CD4-positive, alpha-beta memory T cell (primary cell): ENCODE measurements around the gene CELF3. TPM values are rescaled to one million over a fixed set of nuclear protein-coding genes. Genes with fewer than 3 reads are reported as not detected.

ENCODE experiments used
- CTCF ChIA-PET: fragments of 350-600 bp; sonication (Branson Sonifier 250); formaldehyde crosslinking; loops from one replicate; lab custom pipeline; 2021; ENCODE audit warnings: inconsistent platforms; ENCODE audit not compliant: partially characterized antibody; lab: Charles Lee
- POLR2A ChIA-PET: fragments of 350-600 bp; sonication (Branson Sonifier 250); formaldehyde crosslinking; loops from one replicate; lab custom pipeline; 2021; ENCODE audit not compliant: partially characterized antibody; lab: Charles Lee
- DNase-seq, 5 donors: peaks; one replicate each; pipeline versions ENCODE4 v3.0.0 to v3.0.0-alpha.2; 2020 to 2022; ENCODE audit warnings: mixed read lengths in 1 of 5
- H3K27ac ChIP-seq: one replicate; pipeline ENCODE4 v1.7.0; 2013; ENCODE audit warnings: low read depth, low read length
- H3K27me3 ChIP-seq: 2 replicates; pipeline ENCODE4 v1.7.0; 2013; ENCODE audit warnings: mild to moderate bottlenecking, low read length, moderate library complexity; ENCODE audit not compliant: insufficient read depth
- H3K36me3 ChIP-seq: 2 replicates; pipeline ENCODE4 v1.7.0; 2013; ENCODE audit warnings: mild to moderate bottlenecking, low read length, moderate library complexity; ENCODE audit not compliant: insufficient read depth
- H3K4me1 ChIP-seq: 2 replicates; pipeline ENCODE4 v1.7.0; 2013; ENCODE audit warnings: mild to moderate bottlenecking, low read length, moderate library complexity; ENCODE audit not compliant: insufficient read depth
- H3K4me3 ChIP-seq, 2 donors: one replicate each; pipeline ENCODE4 v1.7.0; 2013; ENCODE audit warnings: low read length in 2 of 2, mild to moderate bottlenecking in 1 of 2
- H3K9me3 ChIP-seq, 2 donors: one replicate each; pipeline ENCODE4 v1.7.0; 2013; ENCODE audit warnings: low read length in 2 of 2, control low read depth in 1 of 2; ENCODE audit not compliant: control insufficient read depth in 1 of 2
- H3K27ac Mint-ChIP-seq, 7 donors: one replicate each; pipeline ENCODE4 v1.8.0; 2020 to 2021; ENCODE audit warnings: mixed read lengths in 7 of 7, mild to moderate bottlenecking in 6 of 7, inconsistent platforms in 3 of 7, moderate library complexity in 3 of 7
- H3K27me3 Mint-ChIP-seq, 2 donors: one replicate each; pipeline ENCODE4 v1.8.0; 2020 to 2021; ENCODE audit warnings: mixed read lengths in 2 of 2
- H3K36me3 Mint-ChIP-seq, 2 donors: one replicate each; pipeline ENCODE4 v1.8.0; 2020 to 2021; ENCODE audit warnings: mixed read lengths in 2 of 2, inconsistent platforms in 1 of 2, mild to moderate bottlenecking in 1 of 2
- H3K4me1 Mint-ChIP-seq, 4 donors: one replicate each; pipeline ENCODE4 v1.8.0; 2020 to 2021; ENCODE audit warnings: mixed read lengths in 4 of 4, mild to moderate bottlenecking in 1 of 4
- H3K4me3 Mint-ChIP-seq, 8 donors: one replicate each; pipeline ENCODE4 v1.8.0; 2020 to 2021; ENCODE audit warnings: mixed read lengths in 8 of 8, mild to moderate bottlenecking in 7 of 8, moderate library complexity in 6 of 8, inconsistent platforms in 3 of 8
- H3K9me3 Mint-ChIP-seq, 8 donors: one replicate each; pipeline ENCODE4 v1.8.0; 2020 to 2021; ENCODE audit warnings: mixed read lengths in 8 of 8, mild to moderate bottlenecking in 5 of 8, inconsistent platforms in 3 of 8, moderate library complexity in 1 of 8
- intact Hi-C: fragments of 100-400 bp; cut with micrococcal nuclease; formaldehyde crosslinking; loops from one replicate; pipeline ENCODE4 v1.15.1; 2023
- polyA plus RNA-seq, 2 donors: library from polyadenylated mRNA; unstranded; fragments of 300-500 nt; fragmentation: Illumina TruSeq; gene quantifications; one replicate each; pipeline ENCODE4 v1.2.3, GENCODE V29; 2021
- total RNA-seq, 2 experiments: library from RNA; stranded (reverse); gene quantifications; one replicate each; pipeline ENCODE4 v1.2.3, GENCODE V29; 2021

CELF3 gene
- total and polyA plus RNA-seq, 4 experiments from 2014 or later, result not detected

DNA sequence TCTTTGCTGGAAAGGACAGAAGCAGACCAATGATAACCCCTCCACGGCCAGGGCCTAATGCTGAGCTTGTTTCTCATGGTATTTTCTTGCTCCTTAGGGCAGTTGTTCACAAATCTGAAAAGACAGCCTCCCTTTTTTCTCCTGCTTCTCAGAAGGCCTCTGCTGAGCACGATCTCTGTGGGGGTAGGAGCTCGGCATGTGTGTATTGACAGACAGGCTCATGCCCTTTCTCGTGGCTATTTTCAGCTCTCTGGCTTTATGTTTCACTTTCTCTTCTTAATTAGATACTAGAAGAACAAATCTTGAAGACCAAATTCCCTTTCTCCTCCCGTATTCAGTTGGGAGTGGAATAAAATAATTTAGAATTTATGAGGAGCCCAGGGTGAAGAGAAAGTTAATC is 4.0 kb upstream of the CELF3 start:
- no peaks in the 10 kb centered on the region for H3K9me3 ChIP-seq
- H3K27ac Mint-ChIP-seq, result peak overlapping the region in 6 of 7 donors; percentile 55 to 86 (median 75)
- ChIA-PET CTCF (interaction anchor here (1.2 kb wide), 1 partner anchor 14 kb away, joined by 3 read pairs; no protein-coding TSS in a partner anchor), POLR2A (no interaction called here)
- peaks cover 29 to 45% of the 10 kb centered on the region in 2 donors for H3K27me3 Mint-ChIP-seq
- peak overlapping the region; percentile 54 to 88 (median 78) for H3K4me3 Mint-ChIP-seq
- peak overlapping the region; percentile 25 to 42 for H3K4me3 ChIP-seq
- peaks cover 39% of the 10 kb centered on the region for H3K27me3 ChIP-seq
- H3K4me1 Mint-ChIP-seq, result peaks cover 14 to 36% (median 27%) of the 10 kb centered on the region in 4 donors
- DNase-seq, result no peak
- intact Hi-C loops, result no loop called here
- H3K36me3 ChIP-seq, result no peaks in the 10 kb centered on the region
- peaks cover 27% of the 10 kb centered on the region for H3K4me1 ChIP-seq
- no peaks in the 10 kb centered on the region for H3K9me3 Mint-ChIP-seq
- H3K36me3 Mint-ChIP-seq, result no peaks in the 10 kb centered on the region
- H3K27ac ChIP-seq, result no peak overlapping the region

DNA sequence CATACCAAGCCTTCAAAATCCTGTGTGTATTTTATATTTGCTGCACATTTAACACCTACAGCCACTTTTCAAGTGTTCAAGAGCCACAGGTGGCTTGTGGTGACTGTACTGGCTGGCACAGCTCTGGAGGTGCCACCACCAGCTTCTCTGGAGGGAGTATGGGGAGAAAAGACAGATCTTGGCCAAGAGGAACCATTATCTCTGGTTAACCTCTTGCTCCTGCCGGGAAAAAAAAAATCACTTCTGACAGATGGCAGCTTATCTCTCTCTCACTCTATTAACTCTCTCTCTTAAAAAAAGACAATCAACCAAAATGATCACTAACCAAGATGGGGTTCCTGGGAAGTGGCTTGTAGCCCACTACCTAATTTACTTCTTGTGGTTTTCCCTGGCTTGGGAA is 3.5 kb upstream of the CELF3 start:
- H3K36me3 Mint-ChIP-seq, result no peaks in the 10 kb centered on the region
- peaks cover 29 to 49% of the 10 kb centered on the region in 2 donors for H3K27me3 Mint-ChIP-seq
- Histone ChIP-seq H3K36me3 (no peaks in the 10 kb centered on the region), H3K9me3 (no peaks in the 10 kb centered on the region), H3K27ac (no peak overlapping the region), H3K4me1 (peaks cover 27% of the 10 kb centered on the region), H3K4me3 (no peak overlapping the region), H3K27me3 (peaks cover 39% of the 10 kb centered on the region)
- DNase-seq, result no peak
- CTCF ChIA-PET, result interaction anchor here (1.2 kb wide), 1 partner anchor 15 kb away, joined by 3 read pairs; no protein-coding TSS in a partner anchor
- intact Hi-C loops, result no loop called here
- H3K27ac Mint-ChIP-seq, result peak overlapping the region in 1 of 7 donors; percentile 32
- H3K9me3 Mint-ChIP-seq, result no peaks in the 10 kb centered on the region
- H3K4me3 Mint-ChIP-seq, result peak overlapping the region in 6 of 8 donors; percentile 10 to 84 (median 26)
- POLR2A ChIA-PET, result no interaction called here
- peaks cover 14 to 37% (median 27%) of the 10 kb centered on the region in 4 donors for H3K4me1 Mint-ChIP-seq

GRCh38 chr1:151718666-151719065 is 2.1 kb upstream of the CELF3 start:
- peaks cover 34 to 56% of the 10 kb centered on the region in 2 donors for H3K27me3 Mint-ChIP-seq
- CTCF ChIA-PET, result no interaction called here
- H3K27ac Mint-ChIP-seq, result peak overlapping the region in 1 of 7 donors; percentile 3

DNA sequence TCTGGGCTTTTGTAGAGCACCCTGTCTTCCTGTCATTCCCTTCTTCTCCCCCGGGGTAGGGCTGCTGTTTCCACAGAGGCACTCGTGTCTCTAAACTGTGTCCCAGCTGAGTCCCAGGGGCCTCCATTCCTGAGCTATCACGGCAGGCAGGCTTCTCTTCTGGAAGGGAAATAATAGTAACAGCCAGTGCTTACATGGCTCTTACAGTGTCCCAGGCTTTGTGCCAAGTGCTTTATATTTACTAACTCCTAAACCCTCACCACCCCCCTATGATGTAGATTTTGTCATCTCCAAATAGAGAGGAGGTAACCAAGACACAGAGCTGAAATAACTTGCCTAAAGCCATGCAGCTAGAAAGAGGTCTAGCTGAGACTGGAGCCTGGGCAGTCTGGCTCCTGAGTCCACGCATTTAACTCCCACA is 1.4 kb upstream of the CELF3 start:
- intact Hi-C loops, result no loop called here
- DNase-seq, result no peak
- CTCF ChIA-PET, result no interaction called here
- H3K9me3 Mint-ChIP-seq, result no peaks in the 10 kb centered on the region
- no peaks in the 10 kb centered on the region for H3K9me3 ChIP-seq
- H3K27me3 ChIP-seq, result peaks cover 33% of the 10 kb centered on the region
- H3K36me3 ChIP-seq, result no peaks in the 10 kb centered on the region
- peaks cover 36 to 58% of the 10 kb centered on the region in 2 donors for H3K27me3 Mint-ChIP-seq
- peaks cover 14 to 37% (median 27%) of the 10 kb centered on the region in 4 donors for H3K4me1 Mint-ChIP-seq
- peak overlapping the region in 1 of 7 donors; percentile 13 for H3K27ac Mint-ChIP-seq
- POLR2A ChIA-PET, result no interaction called here
- no peak overlapping the region for H3K4me3 ChIP-seq
- peaks cover 27% of the 10 kb centered on the region for H3K4me1 ChIP-seq
- H3K36me3 Mint-ChIP-seq, result no peaks in the 10 kb centered on the region
- peak overlapping the region in 1 of 8 donors; percentile 27 for H3K4me3 Mint-ChIP-seq
- H3K27ac ChIP-seq, result no peak overlapping the region

More at GRCh38 chr1:151718666-151719065, 2.1 kb upstream of the CELF3 start:
- no peak for DNase-seq
- peaks cover 27% of the 10 kb centered on the region for H3K4me1 ChIP-seq
- H3K27me3 ChIP-seq, result peaks cover 35% of the 10 kb centered on the region
- no peak overlapping the region for H3K27ac ChIP-seq
- intact Hi-C loops, result no loop called here
- H3K9me3 ChIP-seq, result no peaks in the 10 kb centered on the region
- Mint-ChIP-seq H3K4me1 (peaks cover 14 to 37% (median 27%) of the 10 kb centered on the region in 4 donors), H3K9me3 (no peaks in the 10 kb centered on the region), H3K36me3 (no peaks in the 10 kb centered on the region), H3K4me3 (no peak overlapping the region)
- no peak overlapping the region for H3K4me3 ChIP-seq
- H3K36me3 ChIP-seq, result no peaks in the 10 kb centered on the region
- POLR2A ChIA-PET, result no interaction called here

- H3K4me3 Mint-ChIP-seq, result no peak overlapping the region
- H3K4me3 ChIP-seq, result no peak overlapping the region
Observed at GRCh38 chr1:151716405-151716762, 219 bp downstream of the CELF3 start.

DNA sequence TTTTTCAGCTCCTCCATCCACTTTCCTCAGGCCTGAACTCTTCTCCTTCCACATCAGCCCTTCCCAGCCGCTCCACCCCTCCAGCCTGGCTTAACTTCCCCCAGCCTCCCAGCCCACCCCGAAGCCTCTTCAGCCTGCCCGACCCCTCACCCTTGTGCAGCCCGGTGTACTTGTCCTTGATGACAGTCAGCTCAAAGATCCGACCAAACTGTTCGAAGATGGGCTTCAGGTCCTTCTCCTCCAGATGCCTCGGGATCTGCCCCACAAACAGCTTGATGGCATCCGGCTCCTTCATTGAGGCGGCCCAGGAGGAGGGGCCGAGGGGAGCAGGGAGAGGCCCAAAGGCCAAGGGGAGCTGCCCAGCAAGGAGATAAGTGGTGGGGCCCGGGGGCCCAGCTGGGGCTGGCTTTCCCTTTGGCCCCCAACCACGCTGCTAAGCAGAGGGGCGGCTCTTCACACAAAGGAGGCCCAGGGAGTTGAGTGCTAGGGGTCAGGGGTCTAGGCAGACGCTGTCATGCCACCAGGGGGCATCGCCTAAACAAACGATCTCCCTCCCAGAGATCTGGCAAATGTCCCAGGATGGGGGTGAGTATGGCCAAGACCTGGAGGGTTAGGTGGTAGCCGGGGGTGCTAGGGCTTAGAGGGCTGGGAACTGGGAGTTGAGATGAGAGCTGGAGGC is 738 bp downstream of the CELF3 start:
- no peaks in the 10 kb centered on the region for H3K9me3 Mint-ChIP-seq
- peaks cover 38 to 55% of the 10 kb centered on the region in 2 donors for H3K27me3 Mint-ChIP-seq
- H3K4me3 Mint-ChIP-seq, result no peak overlapping the region
- ChIA-PET CTCF (interaction anchor here (1.1 to 1.4 kb wide), 2 partner anchors 19 to 303 kb away, joined by 3 to 5 read pairs; no protein-coding TSS in a partner anchor), POLR2A (no interaction called here)
- DNase-seq, result no peak
- no peaks in the 10 kb centered on the region for H3K36me3 Mint-ChIP-seq
- Histone ChIP-seq H3K27me3 (peaks cover 22% of the 10 kb centered on the region), H3K27ac (no peak overlapping the region), H3K36me3 (no peaks in the 10 kb centered on the region), H3K4me1 (peaks cover 14% of the 10 kb centered on the region), H3K9me3 (no peaks in the 10 kb centered on the region), H3K4me3 (no peak overlapping the region)
- intact Hi-C loops, result no loop called here
- peaks cover 12 to 30% (median 18%) of the 10 kb centered on the region in 4 donors for H3K4me1 Mint-ChIP-seq
- peak overlapping the region in 1 of 7 donors; percentile 39 for H3K27ac Mint-ChIP-seq

More at GRCh38 chr1:151716405-151716762, 219 bp downstream of the CELF3 start:
- intact Hi-C loops, result no loop called here
- ChIA-PET CTCF (interaction anchor here (1.0 to 1.4 kb wide), 3 partner anchors 18 to 304 kb away, joined by 3 to 5 read pairs (median 3); no protein-coding TSS in a partner anchor), POLR2A (interaction anchor here (1.0 kb wide), 1 partner anchor 120 kb away, joined by 4 read pairs; no protein-coding TSS in a partner anchor)
- Histone ChIP-seq H3K27ac (no peak overlapping the region), H3K36me3 (no peaks in the 10 kb centered on the region), H3K9me3 (no peaks in the 10 kb centered on the region), H3K4me1 (peaks cover 17% of the 10 kb centered on the region), H3K27me3 (peaks cover 22% of the 10 kb centered on the region)
- Mint-ChIP-seq H3K27me3 (peaks cover 38 to 56% of the 10 kb centered on the region in 2 donors), H3K9me3 (no peaks in the 10 kb centered on the region), H3K36me3 (no peaks in the 10 kb centered on the region), H3K4me1 (peaks cover 14 to 35% (median 22%) of the 10 kb centered on the region in 4 donors), H3K27ac (peak overlapping the region in 1 of 7 donors; percentile 39)
- DNase-seq, result no peak
